Islet of Langerhans (tissue), 1 donor: ENCODE measurements around the gene AREL1.

Experiments used
- FAIRE-seq: peaks from one replicate; lab custom pipeline; 2011; peaks lifted over from hg19 to GRCh38; lab: Jason Lieb, UNC

Gene AREL1

GRCh38 chr14:74698465-74698864 lies 14.4 kb downstream of the AREL1 start:
- FAIRE-seq = no peak

- no peak for FAIRE-seq
Measured at GRCh38 chr14:74697976-74698375, 14.9 kb downstream of the AREL1 start.

- no peak for FAIRE-seq
Measured at GRCh38 chr14:74697543-74697942, 15.3 kb downstream of the AREL1 start.

GRCh38 chr14:74697011-74697410 lies 15.9 kb downstream of the AREL1 start:
- no peak for FAIRE-seq

- no peak for FAIRE-seq
Measured at GRCh38 chr14:74695406-74695805, 17.5 kb downstream of the AREL1 start.

- FAIRE-seq = no peak
Measured at GRCh38 chr14:74693191-74693590, 19.7 kb downstream of the AREL1 start.

- FAIRE-seq = no peak
Measured at GRCh38 chr14:74691456-74691855, 21.4 kb downstream of the AREL1 start.

- FAIRE-seq = no peak
Measured at GRCh38 chr14:74685921-74686678, 26.8 kb downstream of the AREL1 start.

- FAIRE-seq = no peak
Measured at GRCh38 chr14:74685056-74685455, 27.8 kb downstream of the AREL1 start.

GRCh38 chr14:74684434-74684833 lies 28.4 kb downstream of the AREL1 start:
- no peak for FAIRE-seq

- no peak for FAIRE-seq
Measured at GRCh38 chr14:74683406-74683805, 29.5 kb downstream of the AREL1 start.

- FAIRE-seq = no peak
Measured at GRCh38 chr14:74682169-74682952, 30.5 kb downstream of the AREL1 start.

GRCh38 chr14:74675219-74675618 lies 37.7 kb downstream of the AREL1 start:
- no peak for FAIRE-seq

- FAIRE-seq = no peak
Measured at GRCh38 chr14:74673768-74674167, 39.1 kb downstream of the AREL1 start.

- no peak for FAIRE-seq
Measured at GRCh38 chr14:74671789-74672188, 41.1 kb downstream of the AREL1 start.

GRCh38 chr14:74670726-74671411 lies 42.0 kb downstream of the AREL1 start:
- no peak for FAIRE-seq

- FAIRE-seq = no peak
Measured at GRCh38 chr14:74669846-74670245, 43.0 kb downstream of the AREL1 start.

- FAIRE-seq = no peak
Measured at GRCh38 chr14:74669256-74669655, 43.6 kb downstream of the AREL1 start.

GRCh38 chr14:74667758-74668157 lies 45.1 kb downstream of the AREL1 start:
- no peak for FAIRE-seq

GRCh38 chr14:74664717-74665116 lies 48.2 kb downstream of the AREL1 start:
- FAIRE-seq = no peak

- no peak for FAIRE-seq
Measured at GRCh38 chr14:74663884-74664283, 49.0 kb downstream of the AREL1 start.

- no peak for FAIRE-seq
Measured at GRCh38 chr14:74661726-74662450, 51.0 kb downstream of the AREL1 start.
